GM21390 (cell line): ENCODE results near the gene ITPRID2.
"Not testable (repeated sequence)": the region's sequence is repeated elsewhere in the genome, so short reads cannot be mapped to it uniquely, and the experiment has no call there.

Source experiments
- ATAC-seq: cut with Tn5 transposase; IDR thresholded peaks from one replicate; pipeline ENCODE4 v1.9.1; 2021; ENCODE audit not compliant: unreplicated experiment

ITPRID2 gene

DNA sequence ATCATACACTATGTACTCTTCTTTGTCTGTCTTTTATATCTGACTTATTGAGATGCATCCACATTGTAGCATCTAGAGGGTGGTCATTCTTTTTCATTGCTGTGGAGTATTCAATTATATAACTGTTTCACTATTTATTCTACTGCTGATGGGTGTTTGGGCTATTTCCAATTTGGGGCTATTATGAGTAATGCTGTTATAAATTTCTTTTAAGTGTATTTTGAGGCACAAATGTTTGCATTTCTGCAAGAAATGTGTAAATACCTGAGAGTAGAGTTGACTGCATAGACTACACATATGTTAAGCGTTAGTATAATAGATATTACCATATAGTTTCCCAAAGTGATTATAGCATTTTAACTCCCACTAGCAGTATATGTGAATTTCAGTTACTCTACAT, 67.2 kb downstream of the ITPRID2 start:
- ATAC-seq, result no peak

DNA sequence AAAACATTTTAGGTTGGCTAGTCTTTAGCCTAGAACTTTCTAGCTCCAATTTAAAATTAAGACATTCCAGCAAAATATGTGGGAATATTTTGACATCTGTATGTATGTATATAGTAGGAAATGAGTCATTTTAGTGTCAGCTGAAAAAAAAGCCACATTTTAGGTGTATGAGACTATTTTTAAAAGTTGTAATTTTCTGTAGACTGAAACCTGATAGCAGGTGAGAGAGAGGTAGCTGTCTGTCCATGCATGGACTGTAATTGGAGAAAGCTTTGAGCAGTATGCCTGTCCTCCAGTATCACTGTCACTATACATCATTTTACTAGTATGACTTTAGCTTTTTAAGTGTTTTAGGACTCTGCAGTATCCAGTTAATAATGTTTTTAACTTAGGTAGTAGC, 68.0 kb downstream of the ITPRID2 start:
- ATAC-seq, result no peak

GRCh38 chr2:181961167-181961566, 69.6 kb downstream of the ITPRID2 start:
- ATAC-seq, result not testable (repeated sequence)

GRCh38 chr2:181962142-181962541, 70.6 kb downstream of the ITPRID2 start:
- no peak for ATAC-seq

DNA sequence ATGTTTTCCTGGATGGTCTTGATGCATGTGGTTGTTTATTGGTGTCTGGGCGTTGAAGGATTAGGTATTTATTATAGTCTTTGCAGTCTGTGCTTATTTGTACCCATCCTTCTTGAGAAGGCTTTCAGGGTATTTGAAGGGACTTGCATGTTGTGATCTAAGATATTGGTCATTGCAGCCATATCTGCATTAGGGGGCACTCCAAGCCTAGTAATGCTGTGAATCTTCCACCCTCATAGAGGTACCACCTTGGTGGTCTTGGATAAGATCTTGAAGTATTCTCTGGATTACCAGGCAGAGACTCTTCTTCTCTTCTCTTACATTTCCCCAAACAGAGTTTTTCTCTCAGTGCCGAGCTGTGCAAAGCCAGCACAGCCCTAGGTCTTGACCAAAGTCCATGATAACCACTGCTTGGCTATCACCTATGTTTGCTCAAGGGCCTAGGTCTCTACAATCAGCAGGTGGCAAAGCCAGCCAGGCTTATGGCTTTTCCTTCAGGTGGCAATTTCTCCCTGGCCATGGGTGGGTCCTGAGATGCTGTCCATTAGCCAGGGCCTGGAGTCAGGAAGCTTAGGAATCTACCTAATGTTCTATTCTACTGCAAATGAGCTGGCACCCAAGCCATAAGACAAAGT, 78.7 kb downstream of the ITPRID2 start:
- ATAC-seq, result no peak

DNA sequence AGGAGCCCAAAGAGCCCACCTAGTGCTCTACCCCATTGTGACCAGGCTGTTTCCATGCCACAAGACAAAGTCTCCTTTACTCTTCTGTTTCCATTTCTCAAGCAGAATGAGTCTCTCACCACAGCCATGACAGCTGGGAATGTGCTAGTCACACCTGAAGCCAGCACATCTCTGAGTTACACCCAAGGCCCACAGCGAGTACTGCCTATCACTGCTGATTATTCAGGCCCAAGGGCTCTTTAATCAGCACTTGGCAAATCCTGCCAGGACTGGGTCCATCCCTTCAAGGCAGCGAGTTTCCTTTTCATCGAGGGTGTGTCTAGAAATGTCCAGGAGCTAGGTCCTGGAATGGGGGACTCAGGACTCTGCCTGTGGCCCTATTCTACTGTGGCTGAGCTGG, 79.5 kb downstream of the ITPRID2 start:
- no peak for ATAC-seq

DNA sequence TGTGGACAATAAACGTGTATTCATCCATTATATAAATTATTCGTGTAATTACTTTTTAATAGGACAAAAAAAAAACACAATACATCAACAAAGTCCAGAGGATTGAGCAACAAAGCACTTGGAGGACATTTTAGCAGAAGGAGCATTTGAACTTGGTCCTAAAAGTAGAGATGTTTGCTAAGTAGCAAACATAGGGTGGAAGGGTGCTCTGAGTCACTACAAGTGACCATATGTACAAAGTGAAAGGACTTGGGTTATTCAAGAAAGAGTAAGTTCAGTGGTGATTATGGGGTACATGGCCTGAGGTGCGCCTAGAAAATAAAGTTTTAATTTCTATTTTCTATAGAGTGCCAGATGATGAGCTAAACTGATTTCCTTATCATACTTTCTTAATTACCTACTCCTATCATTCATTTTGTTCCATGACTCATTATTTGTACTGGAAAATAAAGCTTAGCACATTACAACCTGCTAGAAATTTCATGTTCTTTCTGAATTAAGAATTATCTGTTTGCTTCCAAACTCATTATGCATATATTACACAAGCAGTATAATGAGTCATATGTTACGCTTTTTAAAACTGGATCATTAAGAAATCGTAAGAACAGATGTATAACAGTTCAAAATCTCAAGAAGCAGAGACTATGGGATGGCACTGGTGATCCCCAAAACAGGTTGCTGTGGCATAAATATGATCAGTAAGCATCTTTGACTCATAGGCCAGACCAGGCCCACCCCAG, 81.1 kb downstream of the ITPRID2 start:
- ATAC-seq, result no peak

DNA sequence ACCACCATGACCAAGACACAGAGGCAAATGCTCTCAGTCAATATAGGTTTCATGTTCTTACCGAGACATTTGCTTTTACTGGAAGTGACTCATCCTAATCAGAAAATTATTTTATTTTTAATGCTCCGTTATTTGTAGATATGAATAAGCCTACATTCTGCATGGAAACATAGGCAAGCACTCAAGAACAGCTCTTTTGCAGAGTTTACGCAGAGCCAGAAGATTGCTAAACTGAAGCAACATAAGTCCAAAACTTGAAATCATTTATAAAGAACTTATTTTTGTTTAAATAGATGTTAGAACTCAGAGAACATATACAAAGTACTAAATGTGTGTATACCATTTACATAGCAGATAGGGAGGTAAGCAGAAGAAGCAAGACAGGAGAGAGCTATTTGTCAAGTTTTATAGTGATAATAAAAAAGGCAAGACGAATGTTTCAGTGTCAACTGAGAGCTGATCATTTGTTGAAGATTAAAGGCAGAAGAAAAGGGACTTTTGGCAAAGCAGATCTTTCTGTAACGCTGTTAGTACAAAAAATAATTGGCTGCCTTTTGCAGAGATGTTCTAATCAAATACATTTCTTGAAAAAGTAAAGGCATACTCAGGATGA, 81.7 kb downstream of the ITPRID2 start:
- no peak for ATAC-seq

- ATAC-seq, result no peak
These were observed 86.3 kb downstream of the ITPRID2 start for GRCh38 chr2:181977661-181978350.

DNA sequence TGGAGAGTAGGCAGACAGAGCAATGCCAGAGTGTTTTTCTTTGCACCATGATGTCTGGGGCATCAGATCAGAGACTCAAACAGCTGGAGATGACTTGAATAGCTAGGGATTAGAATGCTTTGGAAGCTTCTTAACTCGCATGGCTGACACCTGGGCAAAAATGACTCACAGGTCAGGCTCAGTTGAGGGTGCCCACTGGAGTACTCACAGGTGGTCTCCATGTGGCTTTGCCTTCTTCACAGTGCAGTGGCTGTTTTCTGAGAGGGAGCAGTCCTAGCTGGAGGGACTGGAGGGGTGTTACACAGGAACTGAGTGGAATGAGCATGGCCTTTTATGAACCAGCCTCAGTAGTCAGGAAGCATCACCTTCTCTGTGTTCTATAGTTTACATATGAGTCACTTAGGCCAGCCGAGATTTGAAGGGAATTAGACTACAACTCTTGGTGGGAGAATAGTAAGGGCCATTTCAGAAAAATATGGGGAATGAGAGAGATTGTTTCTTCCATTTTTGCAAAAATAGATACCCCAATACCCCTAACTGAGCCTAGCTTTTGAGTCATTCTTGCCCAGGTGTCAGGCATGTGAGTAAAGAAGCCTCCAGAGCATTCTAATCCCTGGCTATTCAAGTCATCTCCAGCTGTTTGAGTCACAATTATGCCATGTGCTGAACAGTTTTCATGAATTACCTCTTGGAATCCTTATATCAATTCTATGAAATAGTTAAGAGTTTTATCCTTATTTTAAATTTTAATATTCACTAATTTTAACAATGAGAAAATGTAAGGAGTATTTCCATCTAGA, 87.0 kb downstream of the ITPRID2 start:
- no peak for ATAC-seq
